GM10266 (cell line): ENCODE measurements around the gene HMGN4.

Experiments
- DNase-seq: peaks from one replicate; pipeline ENCODE4 v3.0.0; 2012; ENCODE audit errors: extremely low spot score
- TF ChIP-seq, protein P1 (sequence below): IDR thresholded peaks from 2 replicates; pipeline ENCODE4 v1.5.1; 2012; ENCODE audit warnings: mild to moderate bottlenecking, low read depth; ENCODE audit not compliant: control insufficient read depth, insufficient read depth; ENCODE audit errors: missing control alignments

HMGN4 gene

DNA sequence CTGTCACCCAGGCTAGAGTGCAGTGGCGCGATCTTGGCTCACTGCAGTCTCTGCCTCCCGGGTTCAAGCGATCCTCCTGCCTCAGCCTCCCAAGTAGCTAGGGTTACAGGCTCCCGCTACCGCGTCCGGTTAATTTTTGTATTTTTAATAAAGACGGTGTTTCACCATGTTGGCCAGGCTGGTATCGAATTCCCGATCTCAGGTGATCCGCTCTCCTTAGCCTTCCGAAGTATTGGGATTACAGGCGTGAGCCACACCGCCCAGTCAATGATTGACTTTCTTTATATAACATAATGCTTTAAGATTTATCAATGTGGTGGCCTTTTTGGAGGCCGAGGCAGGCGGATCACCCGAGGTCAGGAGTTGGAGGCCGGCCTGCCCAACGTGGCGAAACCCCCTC, 50.8 kb downstream of the HMGN4 start:
- DNase-seq = no peak
- TF ChIP-seq, protein P1, sequence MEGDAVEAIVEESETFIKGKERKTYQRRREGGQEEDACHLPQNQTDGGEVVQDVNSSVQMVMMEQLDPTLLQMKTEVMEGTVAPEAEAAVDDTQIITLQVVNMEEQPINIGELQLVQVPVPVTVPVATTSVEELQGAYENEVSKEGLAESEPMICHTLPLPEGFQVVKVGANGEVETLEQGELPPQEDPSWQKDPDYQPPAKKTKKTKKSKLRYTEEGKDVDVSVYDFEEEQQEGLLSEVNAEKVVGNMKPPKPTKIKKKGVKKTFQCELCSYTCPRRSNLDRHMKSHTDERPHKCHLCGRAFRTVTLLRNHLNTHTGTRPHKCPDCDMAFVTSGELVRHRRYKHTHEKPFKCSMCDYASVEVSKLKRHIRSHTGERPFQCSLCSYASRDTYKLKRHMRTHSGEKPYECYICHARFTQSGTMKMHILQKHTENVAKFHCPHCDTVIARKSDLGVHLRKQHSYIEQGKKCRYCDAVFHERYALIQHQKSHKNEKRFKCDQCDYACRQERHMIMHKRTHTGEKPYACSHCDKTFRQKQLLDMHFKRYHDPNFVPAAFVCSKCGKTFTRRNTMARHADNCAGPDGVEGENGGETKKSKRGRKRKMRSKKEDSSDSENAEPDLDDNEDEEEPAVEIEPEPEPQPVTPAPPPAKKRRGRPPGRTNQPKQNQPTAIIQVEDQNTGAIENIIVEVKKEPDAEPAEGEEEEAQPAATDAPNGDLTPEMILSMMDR = no peak

DNA sequence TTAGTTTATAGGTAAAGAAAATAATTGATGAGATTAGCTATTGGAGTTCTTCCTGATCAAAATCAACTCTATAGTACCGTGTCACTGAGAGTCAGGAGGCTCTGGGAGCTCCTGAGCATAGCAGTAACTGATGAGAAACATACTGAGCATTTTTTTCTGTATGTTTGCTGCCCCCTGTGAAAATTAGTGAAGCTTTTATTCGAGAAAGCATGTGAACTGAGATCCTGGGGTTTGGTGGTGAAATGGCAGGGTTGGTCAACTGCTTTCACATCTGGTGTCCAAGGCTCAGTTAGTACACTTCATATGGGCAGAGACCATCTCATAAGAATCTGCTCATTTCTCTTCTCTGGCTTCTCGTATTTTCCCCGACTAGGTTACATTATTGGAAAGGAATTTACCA, 54.5 kb downstream of the HMGN4 start:
- TF ChIP-seq, protein P1 = no peak
- no peak for DNase-seq

DNA sequence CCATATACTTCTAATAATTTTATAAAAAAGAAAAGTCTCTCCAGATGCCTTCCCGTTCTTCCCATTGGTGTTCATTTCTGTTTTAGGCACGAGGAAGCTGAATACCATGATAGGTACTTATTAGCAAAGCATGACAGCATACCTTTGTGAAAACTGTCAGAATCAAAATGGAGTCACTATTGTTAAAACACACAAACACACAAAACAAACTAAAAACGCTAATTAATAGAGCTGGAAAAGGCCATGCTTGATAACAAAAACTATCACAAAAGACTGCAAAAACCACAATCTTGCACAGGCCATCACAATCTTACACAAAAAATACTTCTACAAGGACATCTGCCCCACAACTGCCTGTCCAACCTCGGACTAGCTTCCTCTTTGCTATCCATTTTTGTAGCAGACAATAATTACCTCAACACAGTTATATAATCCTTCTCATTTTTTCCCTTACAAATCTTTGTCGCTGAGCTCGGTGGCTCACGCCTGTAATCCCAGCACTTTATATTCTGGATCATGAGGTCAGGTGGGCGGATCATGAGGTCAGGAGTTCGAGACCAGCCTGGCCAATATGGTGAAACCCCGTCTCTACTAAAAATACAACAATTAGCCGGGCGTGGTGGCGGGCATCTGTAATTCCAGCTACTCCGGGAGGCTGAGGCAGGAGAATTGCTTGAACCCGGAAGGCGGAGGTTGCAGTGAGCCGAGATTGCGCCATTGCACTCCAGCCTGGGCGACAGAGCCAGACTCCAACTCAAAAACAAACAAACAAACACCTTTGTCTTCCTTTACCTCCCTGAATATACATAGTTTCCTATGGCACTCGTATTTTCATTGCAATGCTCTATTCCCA, 55.3 kb downstream of the HMGN4 start:
- TF ChIP-seq, protein P1 = no peak

DNA sequence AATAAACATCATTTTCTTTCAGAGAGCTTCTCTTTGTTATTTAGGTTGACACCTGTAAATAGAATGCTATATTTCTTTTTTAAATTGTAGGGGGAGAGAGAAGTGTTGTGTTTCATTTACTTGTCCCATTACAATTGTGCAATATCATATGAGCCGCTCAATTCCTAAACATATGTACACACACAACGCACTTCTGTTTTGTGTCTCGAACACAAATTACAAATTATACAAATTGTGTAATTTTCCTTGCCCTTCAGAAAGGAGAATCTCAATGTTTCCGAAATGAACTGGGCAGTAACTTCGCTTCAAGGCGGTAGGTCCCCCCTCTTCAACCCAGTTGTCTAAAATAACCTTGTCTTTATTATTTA, 55.9 kb downstream of the HMGN4 start:
- TF ChIP-seq, protein P1 = no peak
- no peak for DNase-seq

More for the DNA sequence above, 55.3 kb downstream of the HMGN4 start:
- DNase-seq = no peak

DNA sequence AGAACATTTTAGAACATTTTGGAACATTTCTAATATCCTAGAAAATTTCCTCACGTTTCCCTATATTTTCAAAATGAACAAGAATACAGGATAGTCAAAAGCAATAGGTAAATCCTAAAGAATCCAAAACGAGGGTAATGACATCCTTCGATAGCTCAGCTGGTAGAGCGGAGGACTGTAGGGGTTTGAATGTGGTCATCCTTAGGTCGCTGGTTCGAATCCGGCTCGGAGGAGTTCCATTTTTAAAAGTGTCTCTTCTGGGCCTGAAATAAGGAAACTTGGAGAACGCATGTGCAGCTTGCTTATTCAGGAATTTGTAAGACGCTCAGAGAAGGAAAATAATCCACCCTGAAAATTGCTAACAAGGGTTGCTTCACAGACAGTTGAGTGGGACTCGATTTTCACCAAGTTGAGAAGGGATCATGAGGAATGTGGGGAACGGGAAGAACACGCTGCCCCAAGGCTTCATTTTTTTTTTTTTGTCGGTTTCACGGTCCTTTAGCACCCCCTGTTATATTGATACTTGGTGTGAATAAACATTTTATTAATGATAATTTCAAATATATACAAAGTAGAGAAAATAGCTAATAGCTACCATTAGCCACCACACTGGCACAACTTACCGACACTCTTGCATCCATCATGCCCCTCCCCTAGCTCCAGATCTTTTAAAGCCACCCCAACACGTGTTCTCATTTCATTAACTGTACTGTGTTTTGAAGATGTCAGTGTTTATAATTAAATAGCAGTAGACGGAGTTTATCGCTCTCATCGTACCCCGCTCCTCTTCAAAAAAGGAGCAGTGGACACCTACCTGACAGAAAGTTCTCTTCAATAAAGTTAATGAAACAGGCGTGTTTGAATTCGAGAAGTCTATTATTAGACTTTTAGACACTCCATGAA, 56.8 kb downstream of the HMGN4 start:
- DNase-seq = no peak
- TF ChIP-seq, protein P1 = no peak

DNA sequence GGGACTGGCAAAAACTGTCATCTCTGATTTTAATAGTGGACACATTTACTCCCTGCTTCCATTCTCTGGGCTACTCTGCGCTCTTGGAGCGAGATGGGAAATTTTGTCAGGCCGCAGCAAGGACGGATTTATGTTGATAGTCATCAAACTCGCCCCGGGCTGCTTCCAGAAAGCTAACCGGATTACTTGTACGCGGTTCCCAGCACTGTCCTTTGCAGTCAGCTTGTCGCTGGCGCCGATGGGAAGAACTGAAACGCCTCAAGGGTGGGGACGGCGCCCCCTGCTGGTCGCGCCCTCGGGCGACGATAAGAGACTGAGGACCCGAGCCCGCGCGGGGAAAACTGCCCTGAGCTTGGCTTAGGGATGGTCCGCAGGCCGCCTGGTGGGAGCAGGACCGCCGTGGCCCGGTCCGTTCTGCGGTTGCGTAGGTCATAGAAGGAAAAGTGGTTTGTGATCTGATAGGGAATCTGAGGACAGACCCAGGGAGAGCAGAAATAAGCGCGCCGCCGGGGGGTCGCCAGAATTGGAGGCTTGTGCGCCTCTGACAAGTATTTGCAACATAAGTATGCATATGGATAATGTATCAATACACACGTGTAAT, 57.6 kb downstream of the HMGN4 start:
- TF ChIP-seq, protein P1 = peak; percentile 95

More for the DNA sequence above, 57.6 kb downstream of the HMGN4 start:
- peak; percentile 70 for DNase-seq
